ENCODE results near the gene SPG7.

Gene SPG7

GRCh38 chr16:89599451-89599858 is 91.3 kb downstream of the SPG7 start:
- Histone ChIP-seq H3K36me3 (ENCODE audit: low read depth) (no peaks in the 10 kb centered on the region; the same call in 1 of the 2 replicates), H3K27ac (ENCODE audit: poor library complexity, severe bottlenecking) (no peak overlapping the region), H3K9me3 (ENCODE audit: severe bottlenecking) (no peaks in the 10 kb centered on the region), H3K27me3 (ENCODE audit: insufficient read depth, poor library complexity, severe bottlenecking) (no peaks in the 10 kb centered on the region), H3K4me1 (ENCODE audit: insufficient read depth, poor library complexity, severe bottlenecking) (peaks cover 17% of the 10 kb centered on the region), H3K4me3 (ENCODE audit: severe bottlenecking) (no peak overlapping the region)
- peak; percentile 71 for DNase-seq (ENCODE audit: low spot score)
- peak; percentile 50 for TF ChIP-seq CTCF (IDR thresholded peaks at IDR 0.05; ENCODE audit: poor library complexity, severe bottlenecking)
- ATAC-seq (ENCODE audit: low read depth), result peak; percentile 24; the same call in 2 of the 3 replicates

- TF ChIP-seq CTCF (IDR thresholded peaks at IDR 0.05; ENCODE audit: poor library complexity, severe bottlenecking), result no peak
- no peaks in the 10 kb centered on the region for H3K27me3 ChIP-seq (ENCODE audit: insufficient read depth, poor library complexity, severe bottlenecking)
- H3K9me3 ChIP-seq (ENCODE audit: severe bottlenecking), result no peaks in the 10 kb centered on the region
- no peak overlapping the region for H3K4me3 ChIP-seq (ENCODE audit: severe bottlenecking)
- H3K4me1 ChIP-seq (ENCODE audit: insufficient read depth, poor library complexity, severe bottlenecking), result peaks cover 17% of the 10 kb centered on the region
- no peaks in the 10 kb centered on the region; the same call in 1 of the 2 replicates for H3K36me3 ChIP-seq (ENCODE audit: low read depth)
- DNase-seq (ENCODE audit: low spot score) (peak; percentile 37), ATAC-seq (ENCODE audit: low read depth) (no peak)
- H3K27ac ChIP-seq (ENCODE audit: poor library complexity, severe bottlenecking), result no peak overlapping the region
Measured at GRCh38 chr16:89599902-89600301, 91.7 kb downstream of the SPG7 start.

GRCh38 chr16:89600427-89600826 is 92.2 kb downstream of the SPG7 start:
- ATAC-seq (ENCODE audit: low read depth) (no peak), DNase-seq (ENCODE audit: low spot score) (peak; percentile 58)
- no peak overlapping the region for H3K4me3 ChIP-seq (ENCODE audit: severe bottlenecking)
- peaks cover 17% of the 10 kb centered on the region for H3K4me1 ChIP-seq (ENCODE audit: insufficient read depth, poor library complexity, severe bottlenecking)
- no peak for TF ChIP-seq CTCF (IDR thresholded peaks at IDR 0.05; ENCODE audit: poor library complexity, severe bottlenecking)
- H3K36me3 ChIP-seq (ENCODE audit: low read depth), result no peaks in the 10 kb centered on the region; the same call in 1 of the 2 replicates
- H3K27ac ChIP-seq (ENCODE audit: poor library complexity, severe bottlenecking), result no peak overlapping the region
- no peaks in the 10 kb centered on the region for H3K27me3 ChIP-seq (ENCODE audit: insufficient read depth, poor library complexity, severe bottlenecking)
- no peaks in the 10 kb centered on the region for H3K9me3 ChIP-seq (ENCODE audit: severe bottlenecking)

- Histone ChIP-seq H3K9me3 (ENCODE audit: severe bottlenecking) (no peaks in the 10 kb centered on the region), H3K36me3 (ENCODE audit: low read depth) (no peaks in the 10 kb centered on the region; the same call in 1 of the 2 replicates), H3K27ac (ENCODE audit: poor library complexity, severe bottlenecking) (no peak overlapping the region), H3K27me3 (ENCODE audit: insufficient read depth, poor library complexity, severe bottlenecking) (no peaks in the 10 kb centered on the region), H3K4me1 (ENCODE audit: insufficient read depth, poor library complexity, severe bottlenecking) (peaks cover 17% of the 10 kb centered on the region), H3K4me3 (ENCODE audit: severe bottlenecking) (no peak overlapping the region)
- ATAC-seq (ENCODE audit: low read depth) (no peak), DNase-seq (ENCODE audit: low spot score) (peak; percentile 37)
- TF ChIP-seq CTCF (IDR thresholded peaks at IDR 0.05; ENCODE audit: poor library complexity, severe bottlenecking), result no peak
Measured at GRCh38 chr16:89600956-89601355, 92.8 kb downstream of the SPG7 start.

GRCh38 chr16:89601906-89602272 is 93.7 kb downstream of the SPG7 start:
- no peak for ATAC-seq (ENCODE audit: low read depth)

More at GRCh38 chr16:89601906-89602272, 93.7 kb downstream of the SPG7 start:
- peak; percentile 63 for DNase-seq (ENCODE audit: low spot score)
- Histone ChIP-seq H3K27ac (ENCODE audit: poor library complexity, severe bottlenecking) (peak overlapping the region; percentile 66), H3K9me3 (ENCODE audit: severe bottlenecking) (no peaks in the 10 kb centered on the region), H3K4me3 (ENCODE audit: severe bottlenecking) (no peak overlapping the region), H3K27me3 (ENCODE audit: insufficient read depth, poor library complexity, severe bottlenecking) (no peaks in the 10 kb centered on the region), H3K36me3 (ENCODE audit: low read depth) (no peaks in the 10 kb centered on the region), H3K4me1 (ENCODE audit: insufficient read depth, poor library complexity, severe bottlenecking) (peaks cover 17% of the 10 kb centered on the region)
- TF ChIP-seq CTCF (IDR thresholded peaks at IDR 0.05; ENCODE audit: poor library complexity, severe bottlenecking), result no peak

All from RWPE2 (cell line).